H9 (cell line): ENCODE data around the gene MRC2. TPM values are rescaled to one million over a fixed set of nuclear protein-coding genes. Genes with fewer than 3 reads are reported as not detected.

Experiments used
- DNase-seq: peaks from one replicate; pipeline ENCODE4 v3.0.0-alpha.2; 2017
- H2AFZ ChIP-seq: one replicate; pipeline ENCODE4 v1.6.1; 2013; ENCODE audit warnings: mild to moderate bottlenecking, low read length, control low read depth, moderate library complexity
- H2AK5ac ChIP-seq: 2 replicates; pipeline ENCODE4 v1.6.1; 2013; ENCODE audit warnings: low read length, control low read depth, mixed read lengths; ENCODE audit not compliant: insufficient read length
- H2BK120ac ChIP-seq: one replicate; pipeline ENCODE4 v1.6.1; 2013; ENCODE audit warnings: low read depth, mild to moderate bottlenecking, low read length, control low read depth, inconsistent platforms; ENCODE audit not compliant: poor library complexity, severe bottlenecking
- H2BK12ac ChIP-seq: 2 replicates; pipeline ENCODE4 v1.6.1; 2013; ENCODE audit warnings: low read length, control low read depth, mixed read lengths, low read depth; ENCODE audit not compliant: insufficient read length
- H2BK15ac ChIP-seq: 2 replicates; pipeline ENCODE4 v1.6.1; 2013; ENCODE audit warnings: low read depth, low read length, control low read depth
- H2BK20ac ChIP-seq: one replicate; pipeline ENCODE4 v1.6.1; 2013; ENCODE audit warnings: low read depth, mild to moderate bottlenecking, low read length, control low read depth, inconsistent platforms; ENCODE audit not compliant: poor library complexity, severe bottlenecking
- H2BK5ac ChIP-seq: 2 replicates; pipeline ENCODE4 v1.6.1; 2013; ENCODE audit warnings: low read length, control low read depth, mixed read lengths; ENCODE audit not compliant: insufficient read length
- H3K14ac ChIP-seq: 2 replicates; pipeline ENCODE4 v1.6.1; 2013; ENCODE audit warnings: low read length, control low read depth; ENCODE audit not compliant: insufficient read depth
- H3K18ac ChIP-seq: 2 replicates; pipeline ENCODE4 v1.6.1; 2013; ENCODE audit warnings: low read depth, mild to moderate bottlenecking, mixed read lengths, low read length, control low read depth; ENCODE audit not compliant: insufficient read length
- H3K23ac ChIP-seq: 2 replicates; pipeline ENCODE4 v1.6.1; 2013; ENCODE audit warnings: low read length, control low read depth, mixed read lengths, low read depth; ENCODE audit not compliant: insufficient read length
- H3K23me2 ChIP-seq: 2 replicates; pipeline ENCODE4 v1.6.1; 2013; ENCODE audit warnings: low read depth, mild to moderate bottlenecking, mixed read lengths, low read length, control low read depth; ENCODE audit not compliant: insufficient read length, poor library complexity, severe bottlenecking
- H3K27ac ChIP-seq: 2 replicates; pipeline ENCODE4 v1.5.1; 2013; ENCODE audit warnings: low read length, control low read depth, mixed read lengths, low read depth; ENCODE audit not compliant: insufficient read length
- H3K27me3 ChIP-seq: 2 replicates; pipeline ENCODE4 v1.6.1; 2013; ENCODE audit warnings: low read length, control low read depth, inconsistent platforms; ENCODE audit not compliant: insufficient read depth
- H3K4ac ChIP-seq: 2 replicates; pipeline ENCODE4 v1.6.1; 2013; ENCODE audit warnings: low read depth, mild to moderate bottlenecking, control low read depth, inconsistent platforms, low read length, moderate library complexity
- H3K4me1 ChIP-seq: 2 replicates; pipeline ENCODE4 v1.6.1; 2013; ENCODE audit warnings: low read length, control low read depth, inconsistent platforms; ENCODE audit not compliant: insufficient read depth
- H3K4me2 ChIP-seq: 2 replicates; pipeline ENCODE4 v1.6.1; 2013; ENCODE audit warnings: low read length, control low read depth, mixed read lengths; ENCODE audit not compliant: insufficient read length, insufficient read depth
- H3K56ac ChIP-seq: 2 replicates; pipeline ENCODE4 v1.6.1; 2013; ENCODE audit warnings: low read depth, mild to moderate bottlenecking, mixed read lengths, low read length, control low read depth; ENCODE audit not compliant: insufficient read length
- H3K79me1 ChIP-seq: 2 replicates; pipeline ENCODE4 v1.6.1; 2013; ENCODE audit warnings: low read depth, mild to moderate bottlenecking, moderate library complexity, low read length, control low read depth, inconsistent platforms; ENCODE audit not compliant: insufficient read depth, poor library complexity, severe bottlenecking
- H3K79me2 ChIP-seq: 2 replicates; pipeline ENCODE4 v1.6.1; 2013; ENCODE audit warnings: low read length, control low read depth, inconsistent platforms; ENCODE audit not compliant: insufficient read depth
- H3K9ac ChIP-seq: 2 replicates; pipeline ENCODE4 v1.6.1; 2013; ENCODE audit warnings: low read length, control low read depth, mixed read lengths; ENCODE audit not compliant: insufficient read length; ENCODE audit errors: extremely low read depth
- H3K9me3 ChIP-seq: one replicate; pipeline ENCODE4 v1.6.1; 2013; ENCODE audit warnings: low read depth, low read length, inconsistent platforms; ENCODE audit not compliant: control insufficient read depth
- H3T11ph ChIP-seq: one replicate; pipeline ENCODE4 v1.6.1; 2013; ENCODE audit warnings: mild to moderate bottlenecking, low read length, control low read depth, inconsistent platforms
- H4K20me1 ChIP-seq: one replicate; pipeline ENCODE4 v1.6.1; 2013; ENCODE audit not compliant: control insufficient read depth, insufficient read length, insufficient read depth
- H4K5ac ChIP-seq: 2 replicates; pipeline ENCODE4 v1.6.1; 2013; ENCODE audit warnings: low read depth, mild to moderate bottlenecking, mixed read lengths, low read length, control low read depth; ENCODE audit not compliant: insufficient read length
- H4K8ac ChIP-seq: replicated peaks from 2 replicates; pipeline ENCODE4 v1.6.1; 2013; ENCODE audit warnings: low read length, control low read depth, mixed read lengths, low read depth; ENCODE audit not compliant: insufficient read length
- H4K91ac ChIP-seq: 2 replicates; pipeline ENCODE4 v1.6.1; 2013; ENCODE audit warnings: low read depth, mild to moderate bottlenecking, moderate library complexity, mixed read lengths, low read length, control low read depth; ENCODE audit not compliant: insufficient read length
- H3K27ac Mint-ChIP-seq, 3 experiments: 2 replicates in 2 of 3; 3 replicates in 1 of 3; pipeline ENCODE4 v1.8.0; 2020 to 2021; ENCODE audit warnings: mixed read lengths in 3 of 3, mild to moderate bottlenecking in 1 of 3, moderate library complexity in 1 of 3
- H3K27me3 Mint-ChIP-seq: 2 replicates; pipeline ENCODE4 v1.8.0; 2021; ENCODE audit warnings: low read depth, mild to moderate bottlenecking, moderate library complexity, mixed read lengths
- H3K36me3 Mint-ChIP-seq, 3 experiments: 2 replicates in 2 of 3; 3 replicates in 1 of 3; pipeline ENCODE4 v1.8.0; 2020 to 2021; ENCODE audit warnings: low read depth in 3 of 3, mixed read lengths in 3 of 3; ENCODE audit not compliant: insufficient read depth in 1 of 3
- H3K4me1 Mint-ChIP-seq, 2 experiments: 2 replicates each; pipeline ENCODE4 v1.8.0; 2020; ENCODE audit warnings: mixed read lengths in 2 of 2
- H3K4me3 Mint-ChIP-seq, 2 experiments: 2 replicates in 1 of 2; 3 replicates in 1 of 2; pipeline ENCODE4 v1.8.0; 2020 to 2021; ENCODE audit warnings: mild to moderate bottlenecking in 2 of 2, mixed read lengths in 2 of 2, moderate library complexity in 1 of 2
- H3K9me3 Mint-ChIP-seq, 2 experiments: 2 replicates in 1 of 2; 3 replicates in 1 of 2; pipeline ENCODE4 v1.8.0; 2020; ENCODE audit warnings: mild to moderate bottlenecking in 2 of 2, mixed read lengths in 2 of 2, moderate library complexity in 1 of 2
- WGBS: extraction: QIAGEN DNeasy Blood & Tissue Kit; methylation state at CpG from one replicate; pipeline ENCODE4 v1.1.7; 2013; ENCODE audit warnings: missing lambda C conversion rate, low lambda C conversion rate, mixed read lengths; ENCODE audit not compliant: insufficient read length; ENCODE audit errors: extremely low coverage; 5-methylcytosine and 5-hydroxymethylcytosine counted together
- total RNA-seq: library from RNA; stranded (reverse); gene quantifications from 2 replicates; pipeline ENCODE4 v1.2.1, GENCODE V29; 2021
- TF ChIP-seq, protein P1 (sequence below): fragments of 200-600 bp; sonication (generic); conservative IDR thresholded peaks from 3 replicates; pipeline ENCODE4 v1.8.0; 2021; ENCODE audit warnings: antibody characterized with exemption, mild to moderate bottlenecking

MRC2 gene
- total RNA-seq, 1 experiment from 2014 or later: 18.7 TPM

DNA sequence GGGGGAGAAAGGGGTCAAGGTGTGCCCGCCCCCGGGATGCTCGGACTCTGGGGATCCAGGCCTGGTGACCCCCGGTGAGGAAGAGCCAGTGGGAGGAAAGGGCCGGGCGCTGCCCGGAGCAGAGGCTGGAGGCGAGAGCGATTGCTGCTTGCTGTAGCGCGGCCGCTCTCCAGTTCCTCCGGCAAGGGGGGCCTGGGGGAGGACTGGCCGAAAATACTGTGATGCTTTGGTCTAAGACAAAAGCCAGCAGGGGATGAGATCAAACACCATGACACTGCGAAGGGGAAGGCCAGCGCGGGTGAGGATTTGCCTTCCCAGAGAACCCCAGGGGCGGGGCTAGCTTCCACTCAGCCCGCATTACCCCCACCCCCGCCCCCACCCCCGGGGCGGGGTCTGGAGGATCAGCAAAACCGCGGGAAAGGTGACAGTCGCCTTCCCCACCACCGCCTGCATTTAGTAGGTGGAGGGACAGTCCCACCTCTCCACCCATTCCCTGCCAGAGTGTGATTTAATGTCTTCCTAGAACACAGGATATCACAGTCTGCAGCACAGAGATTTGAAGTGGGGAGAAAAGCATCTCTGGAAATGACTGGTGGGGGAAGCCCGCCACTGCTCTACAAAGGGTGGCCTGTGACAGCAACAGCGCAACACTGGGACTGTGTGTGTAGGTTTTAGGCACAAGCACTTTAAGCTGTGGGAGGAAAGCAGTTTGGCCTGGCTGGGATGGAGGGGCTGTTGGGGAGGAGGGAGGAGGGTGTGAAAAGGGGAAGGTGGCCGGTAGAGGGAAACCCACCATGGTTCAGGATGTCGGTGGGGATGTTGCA is 25.7 kb downstream of the MRC2 start:
- H3K27me3 Mint-ChIP-seq: peaks cover 21% of the 10 kb centered on the region
- no CpG with 5 or more reads among the region's 30 CpGs for WGBS

More for the DNA sequence above, 25.7 kb downstream of the MRC2 start:
- Histone ChIP-seq H3K14ac (peak overlapping the region; percentile 86), H3K23ac (no peak overlapping the region), H3K56ac (no peak overlapping the region), H3K79me1 (no peaks in the 10 kb centered on the region), H3K4me2 (peak overlapping the region; percentile 50), H2BK20ac (no peak overlapping the region), H4K5ac (no peak overlapping the region), H2BK5ac (no peak overlapping the region), H2AK5ac (no peak overlapping the region), H3K23me2 (peaks cover 11% of the 10 kb centered on the region), H3K9ac (peak overlapping the region; percentile 25), H3K9me3 (no peaks in the 10 kb centered on the region), H4K8ac (no peak overlapping the region), H2BK15ac (no peak overlapping the region), H3K79me2 (no peaks in the 10 kb centered on the region), H3K27ac (no peak overlapping the region), H4K91ac (no peak overlapping the region), H3K18ac (peak overlapping the region; percentile 90), H2BK12ac (peak overlapping the region; percentile 48), H3T11ph (no peak overlapping the region), H2BK120ac (peak overlapping the region; percentile 74), H4K20me1 (no peaks in the 10 kb centered on the region), H3K4me1 (no peaks in the 10 kb centered on the region; the same call in 1 of the 2 replicates), H2AFZ (no peak overlapping the region), H3K27me3 (no peaks in the 10 kb centered on the region; the same call in 1 of the 2 replicates), H3K4ac (no peak overlapping the region)
- H3K27ac Mint-ChIP-seq: peak overlapping the region; percentile 40 to 94 (median 61); a peak in 5 of 7 replicates
- peaks cover 22 to 37% of the 10 kb centered on the region in 2 experiments for H3K4me1 Mint-ChIP-seq
- TF ChIP-seq, protein P1, sequence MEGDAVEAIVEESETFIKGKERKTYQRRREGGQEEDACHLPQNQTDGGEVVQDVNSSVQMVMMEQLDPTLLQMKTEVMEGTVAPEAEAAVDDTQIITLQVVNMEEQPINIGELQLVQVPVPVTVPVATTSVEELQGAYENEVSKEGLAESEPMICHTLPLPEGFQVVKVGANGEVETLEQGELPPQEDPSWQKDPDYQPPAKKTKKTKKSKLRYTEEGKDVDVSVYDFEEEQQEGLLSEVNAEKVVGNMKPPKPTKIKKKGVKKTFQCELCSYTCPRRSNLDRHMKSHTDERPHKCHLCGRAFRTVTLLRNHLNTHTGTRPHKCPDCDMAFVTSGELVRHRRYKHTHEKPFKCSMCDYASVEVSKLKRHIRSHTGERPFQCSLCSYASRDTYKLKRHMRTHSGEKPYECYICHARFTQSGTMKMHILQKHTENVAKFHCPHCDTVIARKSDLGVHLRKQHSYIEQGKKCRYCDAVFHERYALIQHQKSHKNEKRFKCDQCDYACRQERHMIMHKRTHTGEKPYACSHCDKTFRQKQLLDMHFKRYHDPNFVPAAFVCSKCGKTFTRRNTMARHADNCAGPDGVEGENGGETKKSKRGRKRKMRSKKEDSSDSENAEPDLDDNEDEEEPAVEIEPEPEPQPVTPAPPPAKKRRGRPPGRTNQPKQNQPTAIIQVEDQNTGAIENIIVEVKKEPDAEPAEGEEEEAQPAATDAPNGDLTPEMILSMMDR: no peak
- no peaks in the 10 kb centered on the region; a peak in 1 of 5 replicates for H3K9me3 Mint-ChIP-seq
- peak; percentile 95 for DNase-seq
- peak overlapping the region; percentile 73 to 84 for H3K4me3 Mint-ChIP-seq
- peaks cover 3 to 5% (median 4%) of the 10 kb centered on the region in 3 experiments; a peak in 4 of 7 replicates for H3K36me3 Mint-ChIP-seq
